Stimulated activated CD4-positive, alpha-beta T cell treated with anti-CD3 and anti-CD28 coated beads, Interleukin-4, amount 100 ng/mL, for 4 hours (primary cell): ENCODE results near the gene NCKAP1.
"Not testable (repeated sequence)": the region's sequence is repeated elsewhere in the genome, so short reads cannot be mapped to it uniquely, and the experiment has no call there.

ENCODE experiments used
- DNase-seq, 2 experiments: peaks; one replicate each; pipeline ENCODE4 v3.0.0-alpha.2; 2020

The NCKAP1 gene

DNA sequence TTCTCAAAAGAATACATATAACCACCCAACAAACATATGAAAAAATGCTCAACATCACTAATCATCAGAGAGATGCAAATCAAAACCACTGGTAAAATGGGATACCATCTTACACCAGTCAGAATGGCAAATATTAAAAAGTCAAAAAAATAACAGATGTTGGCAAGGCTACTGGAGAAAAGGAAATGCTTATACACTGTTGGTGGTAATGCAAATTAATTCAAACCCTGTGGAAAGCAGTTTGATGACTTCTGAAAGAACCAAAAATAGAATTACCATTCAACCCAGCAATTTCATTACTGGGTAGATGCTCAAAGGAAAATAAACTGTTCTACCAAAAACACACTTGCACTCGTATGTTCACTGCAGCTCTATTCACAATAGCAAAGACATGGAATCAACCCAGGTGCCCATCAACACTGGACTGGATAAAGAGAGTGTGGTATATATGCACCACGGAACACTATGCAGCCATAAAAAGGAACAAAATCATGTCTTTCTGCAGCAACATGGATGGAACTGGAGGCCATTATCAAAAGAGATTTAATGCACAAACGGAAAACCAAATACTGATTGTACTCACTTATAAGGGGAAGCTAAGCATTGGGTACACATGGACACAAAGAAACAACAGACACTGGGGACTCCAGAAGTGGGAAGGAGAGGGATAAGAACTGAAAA lies 38.8 kb downstream of the NCKAP1 start:
- no peak for DNase-seq

DNA sequence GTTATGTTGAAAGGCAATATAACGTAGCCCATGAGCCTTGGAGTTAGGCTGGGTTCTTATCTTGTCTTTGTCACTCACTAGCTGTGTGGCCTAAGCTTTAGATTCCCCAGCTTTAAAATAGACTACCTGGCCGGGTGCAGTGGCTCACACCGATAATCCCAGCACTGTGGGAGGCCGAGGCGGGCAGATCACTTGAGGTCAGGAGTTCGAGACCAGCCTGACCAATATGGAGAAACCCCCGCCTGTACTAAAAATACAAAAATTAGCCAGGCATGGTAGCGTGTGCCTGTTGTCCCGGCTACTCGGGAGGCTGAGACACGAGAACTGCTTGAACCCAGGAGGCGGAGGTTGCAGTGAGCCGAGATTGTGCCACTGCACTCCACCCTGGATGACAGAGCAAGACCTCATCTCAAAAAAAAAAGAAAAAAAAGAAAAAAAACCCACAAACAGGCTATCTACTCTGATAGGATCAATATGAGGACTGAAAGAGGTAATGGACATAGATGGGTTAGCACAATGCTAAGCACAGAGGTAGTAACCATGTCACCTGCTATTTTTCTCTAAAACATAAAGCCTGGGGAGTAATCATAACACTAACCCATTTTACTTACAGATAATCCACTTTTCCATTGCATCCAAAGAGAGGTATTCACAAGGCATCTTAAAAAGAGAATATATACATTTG lies 43.9 kb downstream of the NCKAP1 start:
- DNase-seq, result no peak

DNA sequence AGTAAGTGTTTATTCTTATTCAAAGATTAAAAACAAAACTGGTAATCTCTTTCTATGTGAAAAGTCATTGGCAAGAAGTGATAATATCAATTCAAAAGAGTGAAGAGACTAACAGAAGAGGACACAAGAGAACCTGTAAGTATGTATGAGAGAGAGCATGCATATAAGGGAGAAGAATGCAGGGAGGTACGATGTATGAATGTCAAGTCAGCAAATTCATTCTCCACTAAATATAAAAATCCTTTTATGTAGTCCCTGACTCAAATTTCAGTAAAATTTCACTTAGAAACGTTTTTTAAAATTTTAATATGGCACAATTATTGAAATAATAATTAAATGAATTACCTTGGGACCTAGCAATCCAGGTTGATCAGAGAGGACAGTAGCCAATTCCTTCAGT lies 55.3 kb downstream of the NCKAP1 start:
- DNase-seq, result no peak

DNA sequence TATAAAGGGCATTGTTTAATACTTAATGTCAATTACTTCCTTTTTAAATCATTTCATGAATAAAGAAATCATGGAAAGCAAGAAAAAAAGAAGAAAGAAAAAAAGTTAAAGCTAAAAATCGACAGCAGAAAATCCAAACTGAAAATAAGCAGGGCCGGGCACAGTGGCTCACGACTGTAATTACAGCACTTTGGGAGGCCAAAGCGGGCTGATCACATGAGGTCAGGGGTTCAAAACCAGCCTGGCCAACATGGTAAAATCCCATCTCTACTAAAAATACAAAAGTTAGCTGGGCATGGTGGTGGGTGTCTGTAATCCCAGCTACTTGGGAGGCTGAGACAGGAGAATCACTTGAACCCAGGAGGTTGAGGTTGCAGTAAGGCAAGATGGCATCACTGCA lies 56.8 kb downstream of the NCKAP1 start:
- not testable (repeated sequence) for DNase-seq

DNA sequence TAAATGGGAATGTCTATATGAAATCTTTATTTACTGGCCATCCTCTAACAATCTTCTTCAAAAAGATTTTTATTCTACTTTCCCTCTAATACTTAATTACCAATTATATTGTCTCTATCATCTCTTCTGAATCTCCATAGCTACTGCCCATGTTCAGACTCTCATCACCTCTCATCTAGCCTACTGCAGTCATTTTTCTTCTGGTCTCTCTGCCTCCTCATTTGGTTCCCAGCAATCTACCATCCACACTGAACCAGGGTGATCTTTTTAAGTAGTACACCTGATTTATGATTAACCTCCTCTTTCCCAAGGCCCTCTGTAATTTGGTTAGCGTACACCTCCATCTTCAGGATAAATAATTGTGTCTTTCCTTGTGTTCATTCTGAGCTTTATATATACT lies 57.6 kb downstream of the NCKAP1 start:
- no peak for DNase-seq

DNA sequence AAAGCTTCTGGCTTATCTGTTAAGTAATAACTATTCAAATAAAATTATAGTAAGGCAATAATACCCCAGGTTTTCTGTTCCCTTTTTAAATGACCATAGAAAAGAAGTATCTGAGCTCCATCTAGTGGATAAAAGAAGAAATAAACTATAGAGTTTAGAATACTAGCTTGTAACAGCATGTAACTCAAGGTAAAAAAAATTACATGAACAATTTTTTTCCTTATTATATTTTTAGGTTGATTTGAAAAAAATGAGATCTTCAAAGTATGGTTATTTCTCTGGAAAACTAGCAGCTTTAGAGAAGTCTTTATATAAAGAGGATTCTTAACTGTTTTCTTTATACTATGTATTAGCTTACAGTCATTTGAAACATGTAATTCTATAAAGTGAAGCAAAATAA lies 58.1 kb downstream of the NCKAP1 start:
- DNase-seq, result no peak

DNA sequence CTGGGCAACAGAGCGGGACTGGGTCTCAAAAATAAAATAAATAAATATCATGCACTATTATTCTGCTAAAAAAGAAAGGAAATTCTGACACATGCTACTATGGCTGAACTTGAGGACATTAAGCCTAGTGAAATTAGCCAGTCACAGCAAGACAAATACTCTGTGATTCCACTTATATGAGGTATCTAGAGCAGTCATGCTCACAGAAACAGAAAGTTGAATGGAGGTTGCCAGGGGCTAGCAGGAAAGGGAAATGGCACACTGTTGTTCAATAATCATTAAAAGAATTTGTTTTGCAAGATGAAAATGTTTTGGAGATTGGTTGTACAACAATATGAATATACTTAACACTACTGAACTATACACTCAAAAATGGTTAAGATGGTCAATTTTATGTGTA lies 60.8 kb downstream of the NCKAP1 start:
- no peak for DNase-seq

DNA sequence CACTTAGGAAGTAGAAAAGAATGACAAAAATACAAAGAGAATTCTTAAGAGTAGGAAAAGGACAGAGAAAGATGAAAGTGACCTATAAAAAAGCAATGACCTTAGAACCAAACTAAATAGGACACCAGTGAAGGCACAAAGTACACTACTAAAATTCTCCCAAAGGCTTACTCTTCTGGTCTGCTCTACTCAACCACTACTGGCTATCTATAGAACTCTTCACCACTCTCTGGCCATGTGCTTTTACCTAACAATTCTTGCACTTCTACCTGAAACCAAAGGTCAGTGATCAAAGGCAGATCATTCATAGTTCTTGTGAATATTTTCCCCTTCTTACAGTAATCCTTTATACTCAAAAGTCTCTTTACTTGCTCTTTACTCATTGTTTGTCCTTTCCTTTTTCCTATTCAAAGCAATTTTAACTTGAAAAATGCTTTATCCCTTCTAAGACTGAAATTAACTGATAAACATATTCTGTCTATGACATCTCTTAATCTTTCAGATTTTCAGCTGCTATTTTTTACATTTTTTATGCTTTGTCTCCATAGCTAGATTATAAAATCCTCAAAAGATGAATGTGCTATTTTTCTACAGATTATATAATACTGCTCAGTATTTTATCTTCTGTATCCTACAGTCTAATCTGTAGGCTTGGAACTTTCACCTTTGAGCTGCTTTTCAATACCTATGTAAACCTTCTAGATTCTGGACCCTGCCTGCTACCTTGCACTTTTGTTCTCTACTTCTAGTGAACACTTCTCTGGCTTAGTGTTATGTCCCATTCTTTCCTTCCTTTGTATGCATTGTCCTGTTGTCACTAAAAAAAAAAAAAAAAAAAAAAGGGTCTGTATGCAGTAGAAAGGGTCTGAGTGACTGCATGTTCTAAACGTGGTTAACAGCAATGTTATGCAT lies 64.6 kb downstream of the NCKAP1 start:
- no peak for DNase-seq

DNA sequence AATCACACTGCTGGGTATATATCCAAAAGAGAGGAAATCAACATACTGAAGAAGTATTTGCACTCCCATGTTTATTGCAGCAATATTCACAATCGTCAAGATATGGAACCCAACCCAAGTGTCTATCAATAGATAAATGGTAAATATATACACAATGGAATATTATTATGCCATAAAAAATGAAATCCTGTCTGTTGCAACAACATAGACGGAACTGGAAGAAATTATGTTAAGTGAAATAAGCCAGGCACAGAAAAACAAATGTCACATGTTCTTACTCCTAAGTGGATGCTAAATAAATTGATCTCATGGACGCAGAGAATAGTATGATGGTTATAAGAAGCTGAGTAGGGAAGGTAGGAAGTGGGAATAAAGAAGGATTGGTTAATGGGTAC lies 65.7 kb downstream of the NCKAP1 start:
- no peak for DNase-seq

DNA sequence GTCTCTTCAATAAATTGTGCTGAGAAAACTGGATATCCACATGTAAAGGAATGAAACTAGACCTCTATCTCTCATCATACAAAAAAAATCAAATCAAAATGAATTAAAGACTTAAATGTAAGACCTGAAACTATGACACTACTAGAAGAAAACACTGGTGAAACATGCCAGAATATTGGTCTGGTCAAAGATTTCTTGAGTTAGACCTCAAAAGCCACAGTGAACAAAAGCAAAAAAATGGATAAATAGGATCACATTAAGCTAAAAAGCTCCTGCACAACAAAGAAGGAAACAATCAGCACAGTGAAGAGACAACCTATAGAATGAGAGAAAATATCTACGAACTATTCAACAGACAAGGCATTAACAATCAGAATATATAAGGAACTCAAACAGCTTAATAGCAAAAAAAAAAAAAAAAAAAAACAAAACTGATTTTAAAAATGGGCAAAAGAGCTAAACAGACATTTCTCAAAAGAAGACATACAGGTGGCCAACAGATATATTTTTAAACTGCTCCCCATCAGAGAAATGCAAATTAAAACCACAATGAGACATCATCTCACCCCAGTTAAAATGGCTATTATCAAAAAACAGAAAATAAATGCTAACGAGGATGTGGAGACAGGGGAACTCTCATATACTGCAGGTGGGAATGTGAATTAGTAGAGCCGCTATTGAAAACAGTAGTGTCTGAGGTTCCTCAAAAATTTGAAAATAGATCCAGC lies 66.3 kb downstream of the NCKAP1 start:
- no peak for DNase-seq

DNA sequence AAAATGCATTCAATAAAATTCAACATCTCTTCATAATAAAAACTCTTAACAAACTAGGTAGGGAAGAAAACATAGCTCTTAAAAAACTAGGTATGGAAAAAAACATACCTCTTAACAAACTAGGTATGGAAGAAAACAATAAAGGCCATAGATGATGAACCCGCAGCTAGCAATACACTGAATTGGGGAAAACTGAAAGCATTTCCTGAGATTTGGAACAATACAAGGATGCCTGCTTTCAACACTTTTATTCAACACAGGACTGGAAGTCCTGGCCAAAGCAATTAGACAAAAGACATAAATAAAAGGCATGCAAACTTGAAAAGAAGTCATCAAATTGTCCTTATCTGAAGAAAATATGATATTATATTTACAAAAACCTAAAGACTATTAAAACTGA lies 67.8 kb downstream of the NCKAP1 start:
- no peak for DNase-seq

DNA sequence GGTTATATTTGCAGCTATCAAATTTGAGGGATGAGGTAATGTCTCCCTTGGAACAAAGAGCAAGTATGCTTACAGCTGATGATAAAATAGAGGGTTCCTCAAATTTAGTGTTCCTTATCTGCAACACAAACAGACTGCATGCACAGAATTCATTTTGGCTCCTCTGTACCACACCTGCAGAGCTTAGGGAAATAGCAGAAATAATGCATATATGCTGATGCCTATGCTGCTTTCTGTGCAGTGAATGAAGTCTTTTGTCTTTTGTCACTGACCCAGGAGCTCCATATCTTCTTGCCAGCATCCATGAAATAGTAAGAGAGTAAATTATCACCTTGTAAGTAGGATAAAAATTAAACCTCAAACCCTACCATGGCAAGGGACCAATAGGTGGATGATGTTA lies 69.8 kb downstream of the NCKAP1 start:
- no peak for DNase-seq

DNA sequence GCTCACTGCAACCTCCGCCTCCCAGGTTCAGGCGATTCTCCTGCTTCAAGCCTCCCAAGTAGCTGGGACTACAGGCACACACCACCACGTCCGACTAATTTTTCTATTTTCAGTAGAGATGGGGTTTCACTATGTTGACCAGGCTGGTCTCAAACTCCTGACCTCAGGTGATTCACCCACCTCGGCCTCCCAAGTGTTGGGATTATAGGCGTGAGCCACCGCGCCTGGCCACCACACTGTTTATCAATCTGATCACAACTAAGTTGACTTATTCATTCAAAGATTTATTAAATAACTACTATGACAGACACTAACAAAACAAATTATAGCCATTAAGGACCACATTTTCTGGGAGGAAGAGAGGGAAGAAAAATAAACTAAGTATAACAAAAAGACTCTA lies 71.9 kb downstream of the NCKAP1 start:
- not testable (repeated sequence) for DNase-seq

DNA sequence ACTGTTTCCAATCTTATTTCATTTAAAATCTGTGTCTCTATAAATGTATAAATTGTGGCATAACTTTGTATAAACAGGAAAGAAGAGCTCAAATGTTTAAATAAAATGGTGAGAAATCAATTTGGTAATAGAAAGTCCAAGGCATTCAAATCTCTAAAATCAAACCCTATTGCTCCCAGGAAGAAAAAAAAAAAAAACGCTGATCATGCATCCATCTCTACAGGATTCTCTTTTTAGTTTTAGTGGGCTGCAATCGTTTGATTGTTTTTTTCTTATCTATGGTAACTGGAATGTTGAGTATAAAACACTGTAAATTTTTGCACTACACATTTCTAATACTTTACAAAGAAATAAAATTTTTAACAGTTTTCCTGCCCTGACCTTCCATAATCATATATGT lies 75.6 kb downstream of the NCKAP1 start:
- no peak for DNase-seq

DNA sequence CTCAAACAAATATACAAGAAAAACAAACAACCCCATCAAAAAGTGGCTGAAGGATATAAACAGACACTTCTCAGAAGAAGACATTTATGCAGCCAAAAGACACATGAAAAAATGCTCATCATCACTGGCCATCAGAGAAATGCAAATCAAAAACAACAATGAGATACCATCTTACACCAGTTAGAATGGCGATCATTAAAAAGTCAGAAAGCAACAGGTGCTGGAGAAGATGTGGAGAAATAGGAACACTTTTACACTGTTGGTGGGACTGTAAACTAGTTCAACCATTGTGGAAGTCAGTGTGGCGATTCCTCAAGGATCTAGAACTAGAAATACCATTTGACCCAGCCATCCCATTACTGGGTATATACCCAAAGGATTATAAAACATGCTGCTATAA lies 77.4 kb downstream of the NCKAP1 start:
- DNase-seq, result not testable (repeated sequence)

DNA sequence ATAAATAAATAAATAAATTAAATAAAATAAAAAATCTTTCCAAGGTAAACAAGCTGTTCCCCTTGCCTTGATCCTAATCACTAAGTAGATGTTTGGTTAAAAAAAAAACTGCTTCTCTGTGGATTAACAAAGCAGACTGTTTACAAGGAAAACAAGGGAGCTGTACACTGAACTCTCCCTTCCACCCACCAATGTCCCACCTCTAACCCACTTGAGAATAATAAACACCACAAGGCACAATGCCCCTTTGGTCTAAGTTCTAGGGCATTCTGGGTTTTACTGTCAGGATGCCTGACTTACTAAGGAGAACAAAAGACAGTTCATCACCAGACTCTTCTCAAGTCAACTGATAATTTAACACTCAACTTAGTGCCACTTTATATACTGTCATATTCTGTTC lies 83.5 kb downstream of the NCKAP1 start:
- DNase-seq, result no peak

DNA sequence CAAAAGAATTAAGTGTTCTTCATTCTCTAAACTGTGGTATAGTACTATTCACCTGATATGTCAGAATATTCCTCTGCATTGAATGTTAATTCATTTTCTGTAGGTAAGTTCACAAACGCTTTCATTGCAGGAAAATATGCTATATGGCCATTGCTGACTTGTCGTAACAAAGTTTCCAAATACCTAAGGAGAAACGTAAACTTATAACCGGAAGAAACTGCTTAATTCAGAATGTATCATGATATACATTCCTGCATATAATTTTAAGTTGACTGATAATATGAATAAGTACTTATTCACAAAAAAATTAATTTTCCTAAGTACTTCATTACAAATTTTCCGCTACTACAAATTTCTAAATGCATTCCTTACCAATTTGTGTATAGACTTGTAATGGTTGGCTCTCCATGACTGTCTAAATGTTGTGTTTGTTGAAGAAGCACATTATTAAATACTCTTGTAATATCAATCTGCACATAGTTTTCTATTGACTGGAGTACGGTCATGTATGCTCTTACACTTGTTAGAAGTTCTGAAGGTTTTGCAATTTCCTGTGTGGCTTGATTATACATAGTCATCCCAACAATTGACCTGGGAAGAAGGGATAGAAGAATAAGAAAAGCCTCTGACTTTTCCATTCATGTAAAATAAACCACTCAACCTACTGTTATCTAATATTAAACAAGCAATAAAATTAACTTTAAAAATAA lies 85.4 kb downstream of the NCKAP1 start:
- no peak for DNase-seq

DNA sequence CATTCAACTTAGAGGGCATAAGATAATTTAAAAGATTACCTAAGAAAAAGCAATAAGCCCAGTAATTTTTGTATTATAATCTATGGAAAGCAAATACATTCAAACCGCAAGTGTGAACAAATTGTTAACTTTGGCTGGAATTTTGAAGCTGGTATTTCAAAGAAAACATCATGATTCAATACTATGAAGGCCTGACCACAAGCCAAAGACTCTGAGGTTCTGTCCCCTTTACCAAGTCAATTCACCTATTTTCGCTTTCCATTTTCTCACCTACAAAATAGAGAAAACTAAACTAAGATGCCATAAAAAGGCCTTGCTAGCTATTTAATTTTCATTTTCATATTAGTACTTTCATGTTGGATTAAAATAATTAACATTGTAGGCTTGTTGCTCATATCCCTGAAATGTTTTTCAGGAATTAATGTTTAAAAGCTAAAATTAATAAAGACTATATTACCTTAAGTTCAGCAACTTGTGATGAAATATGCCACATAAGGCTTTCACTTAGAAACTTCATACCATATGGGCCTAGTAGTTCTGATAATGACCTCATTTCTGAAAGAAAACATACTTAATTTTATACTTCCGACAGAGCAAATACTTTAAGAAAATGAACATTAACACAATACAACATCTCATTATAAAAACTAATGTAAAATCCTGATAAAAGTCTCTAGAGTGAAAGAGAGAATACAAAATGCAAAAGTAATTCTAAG lies 86.2 kb downstream of the NCKAP1 start:
- no peak for DNase-seq

DNA sequence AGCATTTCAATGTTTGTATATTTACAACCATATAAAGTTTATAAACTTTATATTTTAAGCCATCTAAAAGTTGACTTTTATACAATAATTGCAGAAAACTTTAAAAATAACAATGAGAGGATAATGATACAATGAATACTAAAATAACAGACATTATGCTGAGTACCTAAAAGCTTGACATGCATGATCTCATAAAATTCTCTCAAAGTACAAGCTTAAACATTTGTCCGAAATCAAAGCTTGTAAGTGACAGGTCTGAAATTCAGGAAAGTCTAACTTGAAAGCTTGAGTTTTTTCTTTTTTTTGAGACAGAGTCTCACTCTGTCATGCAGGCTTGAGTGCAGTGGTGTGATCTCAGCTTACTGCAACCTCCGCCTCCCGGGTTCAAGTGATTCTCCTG lies 87.7 kb downstream of the NCKAP1 start:
- no peak for DNase-seq

DNA sequence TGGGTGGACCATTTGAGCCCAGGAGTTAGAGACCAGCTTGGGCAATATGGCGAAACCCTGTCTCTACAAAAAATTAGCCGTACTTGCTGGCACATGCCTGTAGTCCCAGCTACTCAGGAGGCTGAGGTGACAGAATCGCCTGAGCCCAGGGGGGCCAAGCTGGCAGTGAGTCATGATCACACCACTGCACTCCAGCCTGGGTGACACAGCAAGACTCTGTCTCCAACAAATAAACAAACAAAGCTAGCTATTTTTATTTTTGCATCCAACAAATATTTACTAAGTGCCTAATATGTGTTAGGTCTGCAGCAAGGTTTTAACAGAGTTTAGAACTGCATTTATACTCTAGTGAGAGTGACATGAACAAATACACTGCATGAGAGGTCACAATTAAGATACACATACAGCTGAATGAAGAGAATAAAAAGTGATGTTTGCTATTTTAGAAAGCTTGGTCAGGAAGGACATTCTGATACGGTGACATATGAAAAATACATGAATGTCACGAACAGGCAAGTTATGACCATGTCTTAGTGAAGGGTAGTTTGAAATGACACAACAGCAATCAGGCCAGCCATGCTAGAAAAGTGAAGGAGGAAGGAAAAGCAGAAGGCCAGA lies 88.6 kb downstream of the NCKAP1 start:
- no peak for DNase-seq

DNA sequence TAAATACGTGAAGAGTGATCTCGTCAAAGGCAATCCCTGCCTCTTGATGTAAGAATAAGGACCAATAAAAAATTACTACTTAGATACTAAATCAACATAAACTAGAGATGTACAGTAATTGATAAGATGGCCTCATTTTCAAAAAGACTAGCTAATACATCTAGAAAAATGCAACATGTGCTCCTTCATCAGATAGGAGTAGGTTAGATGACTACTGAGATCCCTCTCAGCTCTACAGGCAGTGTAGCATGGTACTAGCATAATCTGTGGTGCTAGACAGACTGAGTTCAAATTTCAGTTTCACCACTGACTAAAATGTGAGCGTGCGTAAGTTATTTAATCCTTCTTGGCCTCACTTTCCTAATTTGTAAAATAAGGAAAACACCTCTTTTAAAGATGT lies 89.2 kb downstream of the NCKAP1 start:
- DNase-seq, result no peak
